ENCODE results near the gene TOX3.

GRCh38 chr16:52469091-52469490 lies 77.9 kb downstream of the TOX3 start:
- TF ChIP-seq SP1 (IDR thresholded peaks at IDR 0.05) (no peak), SUZ12 (IDR thresholded peaks at IDR 0.05) (no peak), ARNT (IDR thresholded peaks at IDR 0.05) (no peak), BHLHE40 (IDR thresholded peaks at IDR 0.05; ENCODE audit: borderline replicate concordance) (no peak), FOXA1 (IDR thresholded peaks at IDR 0.05) (no peak), FOXM1 (IDR thresholded peaks at IDR 0.05; ENCODE audit: borderline replicate concordance) (no peak), LEF1 (IDR thresholded peaks at IDR 0.05; ENCODE audit: borderline replicate concordance) (no peak), TARDBP (IDR thresholded peaks at IDR 0.05) (no peak), FOXK2 (IDR thresholded peaks at IDR 0.05) (no peak)

Data from HEK293T (cell line).